K562 (cell line): Measurements from ENCODE around the gene CD82. TPM values are rescaled to one million over a fixed set of nuclear protein-coding genes. Genes with fewer than 3 reads are reported as not detected.

Source experiments
- ATAC-seq: fragments of 200-7000 bp; cut with Tn5 transposase; 3 replicates; pipeline ENCODE4 v1.9.1; 2020; ENCODE audit warnings: moderate library complexity
- BruUV-seq: library from RNA; stranded (reverse); fragments of 400-500 nt; replicated peaks from 2 replicates; lab custom pipeline; 2021; lab: Mats Ljungman, UMichigan
- CTCF ChIA-PET: fragments of 300-600 bp; formaldehyde crosslinking; extraction: SDS; loops from one replicate; lab custom pipeline; 2021; ENCODE audit warnings: low intra/inter-chr PET ratio; lab: Yijun Ruan, JAX
- POLR2A ChIA-PET: fragments of 300-600, 350-650 bp; sonication (Branson Sonifier 250); formaldehyde crosslinking; extraction: SDS; loops from one replicate; lab custom pipeline; 2021; ENCODE audit warnings: antibody characterized with exemption, inconsistent platforms; lab: Yijun Ruan, JAX
- DNase-seq, 4 experiments: peaks; one replicate each; pipeline versions ENCODE4 v3.0.0 to v3.0.0-alpha.2; 2011 to 2018; ENCODE audit warnings: low spot score in 3 of 4, mixed read lengths in 3 of 4; ENCODE audit errors: extremely low read depth in 1 of 4
- FAIRE-seq: peaks from 2 replicates; lab custom pipeline; 2011; peaks lifted over from hg19 to GRCh38; lab: Jason Lieb, UNC
- H2AFZ ChIP-seq: 2 replicates; pipeline ENCODE4 v1.6.0; 2011; ENCODE audit warnings: low read depth, low read length, control low read depth, inconsistent platforms
- H3K27ac ChIP-seq: fragments of 200-600 bp; 3 replicates; pipeline ENCODE4 v1.8.0; 2011; ENCODE audit warnings: low read depth, mild to moderate bottlenecking, control low read depth, inconsistent platforms, low read length, moderate library complexity, mixed read lengths; ENCODE audit errors: extremely low read depth
- H3K27me3 ChIP-seq, 2 experiments: fragments of 300-600 bp in 1 of 2; 2 replicates in 1 of 2; 3 replicates in 1 of 2; pipeline versions ENCODE4 v1.6.0 to v1.8.0; 2011; ENCODE audit warnings: inconsistent platforms in 2 of 2, low read length in 2 of 2, mild to moderate bottlenecking in 1 of 2, mixed read lengths in 1 of 2, moderate library complexity in 1 of 2; ENCODE audit not compliant: control insufficient read depth in 2 of 2, insufficient read depth in 2 of 2
- H3K36me3 ChIP-seq: fragments of 300-600 bp; 3 replicates; pipeline ENCODE4 v1.8.0; 2011; ENCODE audit warnings: mild to moderate bottlenecking, low read length, inconsistent platforms; ENCODE audit not compliant: control insufficient read depth, insufficient read depth
- H3K4me1 ChIP-seq, 2 experiments: fragments of 200-600 bp in 1 of 2; replicated peaks in 1 of 2; 2 replicates in 1 of 2; 3 replicates in 1 of 2; pipeline versions ENCODE4 v1.5.1 to v1.8.0; 2011; ENCODE audit warnings: inconsistent platforms in 2 of 2, low read length in 2 of 2, mild to moderate bottlenecking in 1 of 2, mixed read lengths in 1 of 2, moderate library complexity in 1 of 2; ENCODE audit not compliant: control insufficient read depth in 2 of 2, insufficient read depth in 2 of 2
- H3K4me2 ChIP-seq: 2 replicates; pipeline ENCODE4 v1.6.1; 2011; ENCODE audit warnings: low read length, control low read depth, inconsistent platforms, mixed read lengths; ENCODE audit not compliant: insufficient read depth
- H3K4me3 ChIP-seq: fragments of 200-600 bp; sonication (generic), shearing (Covaris generic); 2 replicates; pipeline ENCODE4 v1.5.1; 2016; ENCODE audit warnings: control low read depth, inconsistent platforms
- H3K79me2 ChIP-seq: fragments of 200-600 bp; 3 replicates; pipeline ENCODE4 v1.8.0; 2011; ENCODE audit warnings: low read length, inconsistent platforms; ENCODE audit not compliant: control insufficient read depth, insufficient read depth
- H3K9ac ChIP-seq, 2 experiments: 2 replicates each; pipeline versions ENCODE4 v1.6.0 to v1.6.1; 2011; ENCODE audit warnings: low read depth in 2 of 2, low read length in 2 of 2, control low read depth in 1 of 2, inconsistent platforms in 1 of 2, mild to moderate bottlenecking in 1 of 2, mixed read lengths in 1 of 2; ENCODE audit not compliant: insufficient read depth in 1 of 2
- H3K9me1 ChIP-seq: one replicate; pipeline ENCODE4 v1.6.0; 2011; ENCODE audit warnings: inconsistent platforms, mild to moderate bottlenecking, low read length, moderate library complexity; ENCODE audit not compliant: control insufficient read depth, insufficient read depth
- H3K9me3 ChIP-seq: replicated peaks from 2 replicates; pipeline ENCODE4 v1.5.1; 2011; ENCODE audit warnings: low read depth, low read length, inconsistent platforms; ENCODE audit not compliant: control insufficient read depth, insufficient read depth
- H4K20me1 ChIP-seq: replicated peaks from 2 replicates; pipeline ENCODE4 v1.6.1; 2011; ENCODE audit warnings: low read length, inconsistent platforms, mixed read lengths; ENCODE audit not compliant: control insufficient read depth, insufficient read depth
- CBX5 ChIP-seq: IDR thresholded peaks from 2 replicates; pipeline ENCODE4 v1.6.1; 2014; ENCODE audit warnings: low read depth, borderline replicate concordance
- PRDM10 ChIP-seq: fragments of 450-650 bp; IDR thresholded peaks from 2 replicates; pipeline ENCODE4 v1.6.1; 2018; ENCODE audit not compliant: partially characterized antibody
- PTRF ChIP-seq: fragments of 450-650 bp; IDR thresholded peaks from 2 replicates; pipeline ENCODE4 v1.6.1; 2016; ENCODE audit warnings: mild to moderate bottlenecking, missing genetic modification characterization, missing compliant biosample characterization
- TARDBP ChIP-seq: fragments of 450-650 bp; IDR thresholded peaks from 2 replicates; pipeline ENCODE4 v1.6.1; 2016
- ZC3H4 ChIP-seq: sonication (generic); formaldehyde crosslinking; IDR thresholded peaks from 2 replicates; pipeline ENCODE4 v1.9.0; 2021; ENCODE audit warnings: missing genetic modification reagents, borderline replicate concordance
- ZNF324 ChIP-seq: fragments of 250-450 bp; sonication (Bioruptor Pico); IDR thresholded peaks from 2 replicates; pipeline ENCODE4 v1.4.0; 2020; ENCODE audit warnings: mild to moderate bottlenecking
- ZNF586 ChIP-seq: fragments of 450-650 bp; formaldehyde crosslinking; conservative IDR thresholded peaks from 2 replicates; pipeline ENCODE4 v1.4.0; 2020; ENCODE audit warnings: mild to moderate bottlenecking, moderate library complexity
- WGBS: fragments of 100-300 bp; shearing (Covaris generic); methylation state at CpG from one replicate; pipeline ENCODE4 v1.1.6; 2016; ENCODE audit warnings: low coverage, mixed read lengths; ENCODE audit not compliant: insufficient coverage; ENCODE audit errors: missing lambda C conversion rate; 5-methylcytosine and 5-hydroxymethylcytosine counted together
- in situ Hi-C: fragments of 300-500 bp; cut with MboI; formaldehyde crosslinking; loops from 4 replicates; pipeline ENCODE4 v1.15.0; 2018; ENCODE audit warnings: inconsistent platforms, mixed read lengths
- intact Hi-C: fragments of 100-400 bp; cut with micrococcal nuclease; formaldehyde crosslinking; loops from 2 replicates; pipeline ENCODE4 v1.14.2; 2022
- polyA plus RNA-seq, 8 experiments: library from polyadenylated mRNA; depleted of rRNA in 4 of 8; stranded (reverse) in 5 of 8; unstranded in 3 of 8; fragments of >200 nt; fragmentation: Nextera tagmentation in 2 of 8; fragmentation: Illumina TruSeq in 1 of 8; extraction: Ambion mirVana in 2 of 8; extraction: Trizol in 1 of 8; gene quantifications; 2 replicates each; pipeline versions ENCODE4 v1.2.1 to v1.2.3, GENCODE V29; 2011 to 2014; ENCODE audit warnings: inconsistent platforms in 1 of 8, missing spikeins in 1 of 8
- total RNA-seq, 7 experiments: library from RNA; depleted of rRNA in 6 of 7; stranded (reverse); fragments of >200 nt in 6 of 7; fragmentation: Illumina TruSeq in 2 of 7; extraction: Trizol in 2 of 7; gene quantifications; 2 replicates each; pipeline versions ENCODE4 v1.2.1 to v1.2.3, GENCODE V29; 2011 to 2021; ENCODE audit warnings: low replicate concordance in 1 of 7

CD82 gene
- total and polyA plus RNA-seq, 9 of the 15 experiments (the other 6 are each of a cell fraction or from before 2014, with no cell fraction given): 0.27 to 9.4 (median 3.0) TPM

- no TSS peak for BruUV-seq
- in situ Hi-C loops (loop anchor here (5.0 kb wide), 1 partner anchor 43 kb away; no protein-coding TSS in a partner anchor), intact Hi-C loops (no loop called here)
- no peak overlapping the region for H3K4me2 ChIP-seq
- ChIA-PET POLR2A (interaction anchor here (0.6 kb wide), 1 partner anchor 326 kb away, joined by 3 read pairs; no protein-coding TSS in a partner anchor), CTCF (no interaction called here)
- no peak for DNase-seq
- no peaks in the 10 kb centered on the region for H3K79me2 ChIP-seq
- no peak overlapping the region for H2AFZ ChIP-seq
- H3K9ac ChIP-seq: no peak overlapping the region
- H3K4me1 ChIP-seq: peaks cover 19% of the 10 kb centered on the region in 2 experiments; a peak in 4 of 5 replicates
- FAIRE-seq: no peak
- H3K27me3 ChIP-seq: no peaks in the 10 kb centered on the region; a peak in 1 of 5 replicates
- H3K4me3 ChIP-seq: no peak overlapping the region
- H3K27ac ChIP-seq: no peak overlapping the region
- no peak for ATAC-seq
- H4K20me1 ChIP-seq: no peaks in the 10 kb centered on the region; the same call in 1 of the 2 replicates
- no peaks in the 10 kb centered on the region for H3K9me3 ChIP-seq
- TF ChIP-seq PTRF (tag) (no peak), ZC3H4 (no peak), PRDM10 (peak; percentile 84), ZNF324 (CRISPR knock-in tag) (no peak), ZNF586 (no peak), CBX5 (no peak), TARDBP (no peak)
- no peaks in the 10 kb centered on the region for H3K36me3 ChIP-seq
- WGBS: 53% methylated on average over 22 of the region's 25 CpGs
- no peaks in the 10 kb centered on the region for H3K9me1 ChIP-seq
Observed at GRCh38 chr11:44605068-44605708, 39.7 kb downstream of the CD82 start.
